Melanocyte of skin (primary cell): Measurements from ENCODE around the gene OR4C6. TPM values are rescaled to one million over a fixed set of nuclear protein-coding genes. Genes with fewer than 3 reads are reported as not detected.

Experiments
- total RNA-seq, 2 donors: library from RNA; depleted of rRNA; stranded (reverse); fragments of >200 nt; gene quantifications; 2 replicates each; pipeline ENCODE4 v1.2.3, GENCODE V29; 2012

OR4C6 gene
- not detected for total RNA-seq

GRCh38 chr11:55661901-55662300 is at the start of gene OR4C6:
Gene OR4C6, plus strand, starts transcription at chr11:55662201. Its CDS starts 2,966 bp downstream, at chr11:55665167.

GRCh38 chr11:55634813-55635212 is 27.2 kb upstream of the OR4C6 start, which contains the start of gene OR4P4:
Gene OR4P4, plus strand, starts transcription at chr11:55635113.

GRCh38 chr11:55648027-55648426 is 14.0 kb upstream of the OR4C6 start, which contains the start of gene OR4S2:
Gene OR4S2, plus strand, starts transcription at chr11:55648327. Its CDS starts 2,577 bp downstream, at chr11:55650904.

Other genes starting within 250 kb of the OR4C6 start
- not detected for gene OR4C15, start 107.7 kb upstream of the OR4C6 start, total RNA-seq
- not detected for gene OR4C16, start 90.1 kb upstream of the OR4C6 start, total RNA-seq
- not detected for gene OR4C11, start 54.6 kb upstream of the OR4C6 start, total RNA-seq
- gene OR4P4, start 27.1 kb upstream of the OR4C6 start, total RNA-seq = not detected
- not detected for gene OR4S2, start 13.9 kb upstream of the OR4C6 start, total RNA-seq
- not detected for gene OR5D13, start 111.2 kb downstream of the OR4C6 start, total RNA-seq
- not detected for gene OR5D14, start 133.4 kb downstream of the OR4C6 start, total RNA-seq
- not detected for gene OR5L1, start 149.2 kb downstream of the OR4C6 start, total RNA-seq
- not detected for gene OR5D18, start 157.4 kb downstream of the OR4C6 start, total RNA-seq
- gene OR5L2, start 165.0 kb downstream of the OR4C6 start, total RNA-seq = not detected
- not detected for gene OR5D16, start 176.6 kb downstream of the OR4C6 start, total RNA-seq
- 1 to 10 TPM; 1.3 to 2.8 TPM for gene TRIM51, start 221.1 kb downstream of the OR4C6 start, total RNA-seq